T-helper 22 cell (primary cell): ENCODE results near the gene CPHXL2.

Source experiments
- DNase-seq: peaks from one replicate; pipeline ENCODE4 v3.0.0-alpha.2; 2020; ENCODE audit warnings: low read depth

Gene CPHXL2

GRCh38 chr16:75640598-75640997, 36.2 kb downstream of the CPHXL2 start:
- DNase-seq = no peak

DNA sequence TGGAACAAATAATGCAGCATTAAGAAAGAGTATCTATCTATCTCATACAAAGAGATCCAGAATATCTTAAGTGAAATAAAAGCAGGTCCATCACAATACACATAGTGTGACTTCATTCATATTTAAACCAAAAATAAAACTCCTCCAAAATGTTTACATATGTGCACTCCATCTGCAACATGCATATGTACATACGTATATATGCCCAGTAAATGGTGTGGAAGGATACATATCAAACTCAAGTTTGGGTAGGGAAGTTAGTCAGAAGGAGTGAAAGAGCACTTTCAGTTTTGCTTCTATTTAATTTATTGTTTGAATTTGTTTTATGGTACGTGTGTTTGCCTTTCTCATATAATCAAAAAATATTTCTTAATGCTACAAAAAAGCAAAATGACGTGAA, 41.8 kb downstream of the CPHXL2 start:
- DNase-seq = no peak

- DNase-seq = no peak
Observed at GRCh38 chr16:75632857-75633256, 44.0 kb downstream of the CPHXL2 start.

DNA sequence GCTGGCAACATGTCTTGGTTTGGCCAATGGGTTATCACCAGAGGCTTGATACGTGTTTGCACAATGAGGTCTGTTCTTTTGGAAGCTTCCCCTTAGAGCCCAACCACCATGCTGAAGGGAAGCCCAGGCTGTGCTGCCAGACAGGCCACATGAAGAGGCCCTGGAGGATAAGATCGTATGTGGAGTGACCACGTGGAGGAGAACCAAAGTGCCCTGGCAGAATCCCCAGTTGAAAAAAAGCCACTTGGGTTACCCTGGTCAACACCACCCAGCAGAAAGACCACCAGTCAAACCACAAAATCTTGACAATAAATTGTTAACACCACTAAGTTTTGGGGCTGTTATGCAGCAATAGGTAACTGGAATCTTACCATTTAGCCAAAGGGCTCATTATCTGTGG, 46.8 kb downstream of the CPHXL2 start:
- DNase-seq = no peak

- no peak for DNase-seq
Observed at GRCh38 chr16:75629132-75629531, 47.7 kb downstream of the CPHXL2 start.

DNA sequence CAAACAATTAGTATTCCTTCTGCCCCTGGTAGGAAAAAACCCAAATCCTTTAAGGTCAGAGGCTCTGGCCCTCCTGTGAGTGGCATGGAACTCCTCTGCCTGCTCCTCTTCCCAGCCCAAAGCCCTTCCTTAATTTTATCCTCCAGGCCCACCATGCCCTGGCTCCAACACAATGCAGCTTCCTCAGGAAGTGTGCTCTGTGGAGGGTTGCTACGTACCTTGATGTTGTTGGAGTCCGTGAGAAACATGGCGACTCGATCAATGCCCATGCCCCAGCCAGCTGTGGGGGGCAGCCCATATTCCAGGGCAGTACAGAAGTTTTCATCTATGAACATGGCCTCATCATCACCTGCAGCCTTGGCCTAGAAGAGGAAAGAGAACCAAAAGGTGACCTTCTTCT, 48.5 kb downstream of the CPHXL2 start:
- no peak for DNase-seq

DNA sequence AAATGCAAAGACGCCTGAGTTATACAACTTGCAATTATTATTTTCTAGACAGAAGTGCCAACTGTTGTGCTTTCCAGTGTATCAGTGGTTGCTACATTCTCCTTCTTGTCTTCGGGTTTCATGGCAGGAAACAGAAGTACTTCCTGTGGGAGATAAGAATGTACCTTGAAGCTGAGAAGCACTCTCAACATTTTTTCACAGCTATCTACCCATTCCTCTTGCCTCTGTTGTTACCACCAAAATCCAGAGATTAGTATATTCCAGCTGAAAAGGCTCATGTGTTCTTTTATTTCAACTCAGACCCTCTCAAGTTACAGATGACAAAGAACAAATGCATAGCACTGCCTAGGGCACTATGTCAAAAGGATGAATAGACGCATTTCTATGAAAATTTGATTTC, 49.0 kb downstream of the CPHXL2 start:
- no peak for DNase-seq

DNA sequence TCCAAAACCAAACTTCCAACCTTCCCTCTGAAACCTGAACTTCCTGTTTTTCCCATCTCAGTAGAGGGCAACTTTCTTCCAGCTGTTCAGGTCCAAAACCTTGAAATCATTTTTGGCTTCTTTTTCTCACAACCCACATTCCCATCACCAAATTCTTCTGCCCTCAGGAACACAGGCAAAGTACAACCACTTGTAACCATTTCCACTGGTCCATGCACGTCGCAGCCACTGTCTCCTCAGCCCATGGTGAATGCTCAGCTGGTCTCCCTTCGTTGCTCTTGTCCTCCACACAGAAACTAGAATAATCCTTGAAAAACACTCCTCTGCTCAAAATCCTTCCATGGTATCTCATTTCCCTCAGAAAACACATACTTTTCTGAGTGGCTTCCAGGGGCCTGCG, 50.0 kb downstream of the CPHXL2 start:
- no peak for DNase-seq

DNA sequence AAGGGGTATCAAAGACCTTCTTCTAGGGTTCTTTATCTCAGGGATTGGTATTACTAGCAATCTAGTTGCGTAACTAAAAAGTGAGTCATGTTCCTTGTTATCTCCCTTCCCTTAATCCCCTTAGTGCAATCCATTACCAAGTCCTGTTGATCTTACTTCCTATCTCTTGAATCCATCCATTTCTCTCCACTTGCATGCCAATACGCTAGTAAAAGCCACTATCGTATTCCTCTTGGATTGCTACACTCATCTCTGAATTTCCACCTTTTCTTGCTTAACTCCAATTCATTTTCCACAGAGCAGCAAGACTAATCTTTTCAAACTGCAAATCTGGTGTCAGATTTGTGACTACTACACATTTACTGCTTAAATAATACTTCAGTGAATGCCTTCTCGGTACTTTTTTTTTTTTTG, 51.9 kb downstream of the CPHXL2 start:
- DNase-seq = no peak

- peak; percentile 99 for DNase-seq
Observed at GRCh38 chr16:75622761-75623605, 53.8 kb downstream of the CPHXL2 start, which contains the start of gene ADAT1. Gene ADAT1 (minus strand): TSS chr16:75623281. CDS start chr16:75620799, 2,482 bp downstream.

DNA sequence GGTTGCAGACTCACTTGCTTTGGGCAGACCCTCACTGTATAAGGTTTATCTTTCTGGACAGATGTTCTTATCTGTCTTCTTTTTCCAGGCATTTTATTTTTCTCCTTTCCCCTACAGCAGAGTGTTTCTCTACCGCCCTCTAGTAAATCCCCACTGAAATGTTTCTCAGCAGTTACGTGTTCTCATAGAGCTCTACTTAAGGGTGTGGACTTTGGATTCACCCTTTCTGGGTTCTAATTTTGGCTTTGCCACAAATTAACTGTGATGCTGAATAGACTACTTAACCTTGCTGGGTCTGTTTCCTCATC, 55.7 kb downstream of the CPHXL2 start:
- DNase-seq = no peak

DNA sequence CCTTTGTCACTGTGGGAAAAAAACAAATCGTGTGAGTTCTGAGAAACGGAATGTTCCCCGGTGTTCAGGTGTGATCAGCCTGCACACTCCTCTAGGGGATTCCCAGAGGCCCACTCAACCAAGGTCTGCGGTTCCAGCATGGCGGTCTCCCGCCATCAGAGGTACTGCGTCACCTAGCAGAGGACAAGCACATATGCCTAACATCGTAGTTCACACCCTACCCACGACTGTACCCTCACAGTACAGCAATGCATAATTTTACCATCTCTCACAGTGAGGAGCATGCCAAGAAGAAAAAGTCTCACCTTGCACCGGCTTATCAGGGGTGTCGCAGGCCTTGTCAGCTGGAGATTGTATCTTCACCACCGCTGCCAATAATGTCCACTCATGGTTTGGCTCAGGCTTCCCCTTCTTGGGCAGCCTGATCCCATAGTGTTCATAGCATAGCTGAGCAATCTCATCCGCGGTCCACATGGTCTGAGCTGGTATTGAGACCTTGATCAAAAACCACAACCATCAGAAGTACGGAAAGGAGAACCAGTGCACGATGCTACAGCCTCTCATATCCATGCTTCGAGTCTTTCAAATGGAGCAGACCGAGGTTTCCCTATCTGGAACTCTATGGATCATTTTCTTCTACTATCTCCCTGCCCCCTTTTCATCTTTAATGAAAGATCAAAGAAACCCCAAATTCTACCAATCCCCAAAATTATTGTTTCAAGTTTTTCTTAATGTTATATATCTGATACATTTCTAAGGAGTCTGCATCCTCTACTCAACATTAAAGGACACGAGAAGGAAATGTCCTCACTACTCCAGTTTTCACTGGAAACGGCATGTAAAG, 56.3 kb downstream of the CPHXL2 start:
- peak; percentile 8 for DNase-seq

- DNase-seq = no peak
Observed at GRCh38 chr16:75618780-75619179, 58.0 kb downstream of the CPHXL2 start.

- no peak for DNase-seq
Observed at GRCh38 chr16:75617121-75617520, 59.7 kb downstream of the CPHXL2 start.

DNA sequence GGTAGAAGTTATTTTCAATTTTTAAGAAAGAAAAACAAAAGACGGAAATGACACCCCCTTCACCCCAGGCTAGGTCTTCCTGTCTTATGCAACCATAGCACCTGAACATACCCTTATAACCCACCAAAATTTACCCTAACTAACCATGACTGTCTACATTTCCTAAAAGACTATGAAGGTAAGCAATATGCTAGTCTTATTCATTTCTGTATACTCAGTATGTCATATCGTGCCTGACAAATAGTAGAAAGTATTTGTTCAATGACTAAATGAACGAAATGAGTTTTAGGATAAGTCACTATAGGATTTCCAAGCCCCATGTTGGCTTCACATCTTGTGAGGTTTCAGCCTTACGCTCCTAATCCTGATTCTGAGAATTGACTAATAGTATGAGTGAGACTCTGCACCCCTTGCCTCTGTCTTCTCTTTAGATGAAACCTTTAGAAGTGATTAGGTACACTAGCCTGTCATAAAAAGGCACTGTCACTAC, 60.2 kb downstream of the CPHXL2 start:
- DNase-seq = no peak

DNA sequence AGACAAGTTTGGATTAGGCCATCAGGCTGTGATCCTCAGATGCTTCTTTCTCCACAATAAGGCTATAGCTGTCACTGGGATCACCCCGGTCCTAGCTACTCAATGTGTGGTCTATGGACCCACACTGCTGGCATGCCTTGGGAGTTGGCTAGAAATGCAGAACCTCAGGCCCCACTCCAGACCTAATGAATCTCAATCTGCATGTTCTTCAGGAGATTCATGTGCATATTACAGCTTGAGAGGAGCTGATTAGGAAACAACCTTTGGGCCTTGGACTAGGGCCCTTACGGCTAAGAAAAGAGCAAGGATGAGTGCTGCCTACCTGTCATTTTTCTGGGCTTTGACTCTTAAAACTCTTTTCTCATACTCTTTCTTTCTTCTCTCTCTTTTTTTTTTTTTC, 61.2 kb downstream of the CPHXL2 start:
- DNase-seq = no peak

- DNase-seq = no peak
Observed at GRCh38 chr16:75614066-75614897, 62.5 kb downstream of the CPHXL2 start.
